ENCODE data around the gene NBAS. TPM values are rescaled to one million over a fixed set of nuclear protein-coding genes. Genes with fewer than 3 reads are reported as not detected.
"Not testable (repeated sequence)": the region's sequence is repeated elsewhere in the genome, so short reads cannot be mapped to it uniquely, and the experiment has no call there.

The NBAS gene
- total RNA-seq, 1 experiment from 2014 or later = 36.3 TPM

DNA sequence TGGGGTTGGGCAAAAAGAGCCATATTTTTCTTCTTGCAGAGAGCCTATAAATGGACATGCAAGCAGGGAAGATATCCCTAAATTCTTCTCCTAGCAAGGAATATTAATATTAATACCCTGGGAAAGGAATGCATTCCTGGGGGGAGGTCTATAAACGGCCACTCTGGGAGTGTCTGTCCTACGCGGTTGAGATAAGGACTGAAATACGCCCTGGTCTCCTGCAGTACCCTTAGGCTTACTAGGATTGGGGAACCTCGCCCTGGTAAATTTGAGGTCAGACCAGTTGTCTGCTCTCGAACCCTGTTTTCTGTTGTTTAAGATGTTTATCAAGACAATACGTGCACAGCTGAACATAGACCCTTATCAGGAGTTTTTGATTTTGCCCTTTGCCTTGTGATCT, 302.7 kb downstream of the NBAS start:
- ATAC-seq; H3K36me3 ChIP-seq (ENCODE audit: control insufficient read depth, insufficient read depth, low read length); H3K4me1 ChIP-seq (ENCODE audit: control insufficient read depth, insufficient read depth, low read length); H3K27me3 ChIP-seq (ENCODE audit: control insufficient read depth, insufficient read depth, low read length); DNase-seq (ENCODE audit: low read depth, low spot score); intact Hi-C loops (cut with micrococcal nuclease; ENCODE audit: unreplicated experiment); H3K9me3 ChIP-seq (ENCODE audit: control insufficient read depth, insufficient read depth, low read depth, low read length); BruUV-seq (replicated peaks); POLR2A ChIA-PET; H3K4me3 ChIP-seq (ENCODE audit: low read depth in 2 of 2, low read length in 2 of 2); CTCF ChIA-PET; in situ Hi-C loops (cut with HindIII; ENCODE audit: low pct_unique_long_range_greater_than_20kb, low sequenced_read_pairs); H3K27ac ChIP-seq (ENCODE audit: low read length): not testable (repeated sequence)

DNA sequence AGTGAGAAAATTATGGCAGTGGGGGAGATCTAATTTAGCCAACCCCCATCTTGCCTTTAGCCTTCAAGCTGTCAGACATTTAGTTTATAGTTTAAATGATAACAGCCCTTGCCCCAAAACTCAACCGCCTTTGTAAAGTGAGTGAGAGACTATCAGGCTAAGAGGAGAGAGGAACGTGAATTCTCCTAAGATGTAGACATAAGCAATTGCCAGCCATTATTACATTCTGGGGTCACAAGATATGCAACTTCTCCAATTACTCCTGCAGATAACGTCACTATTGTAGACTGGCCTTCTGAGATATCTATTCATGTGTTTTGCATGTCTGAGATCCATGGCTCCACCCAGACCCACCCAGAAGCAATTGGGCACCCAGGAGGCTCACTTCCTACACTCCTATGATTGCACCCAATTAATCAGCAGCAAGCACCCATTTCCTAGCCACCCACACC, 307.3 kb downstream of the NBAS start:
- no peak for ATAC-seq
- ChIA-PET POLR2A (no interaction called here), CTCF (no interaction called here)
- H3K4me1 ChIP-seq (ENCODE audit: control insufficient read depth, insufficient read depth, low read length) = no peaks in the 10 kb centered on the region
- H3K27me3 ChIP-seq (ENCODE audit: control insufficient read depth, insufficient read depth, low read length) = no peaks in the 10 kb centered on the region
- no peaks in the 10 kb centered on the region for H3K36me3 ChIP-seq (ENCODE audit: control insufficient read depth, insufficient read depth, low read length)
- no peak for DNase-seq (ENCODE audit: low read depth, low spot score)
- TF ChIP-seq TCF7L2 (IDR thresholded peaks at IDR 0.05; ENCODE audit: low read depth, low read length) (no peak), POLR2AphosphoS5 (IDR thresholded peaks at IDR 0.05; ENCODE audit: low read depth, low read length) (no peak), SIN3A (IDR thresholded peaks at IDR 0.05; ENCODE audit: borderline replicate concordance, insufficient read depth, low read depth, low read length) (no peak)
- TF ChIP-seq, protein P1, sequence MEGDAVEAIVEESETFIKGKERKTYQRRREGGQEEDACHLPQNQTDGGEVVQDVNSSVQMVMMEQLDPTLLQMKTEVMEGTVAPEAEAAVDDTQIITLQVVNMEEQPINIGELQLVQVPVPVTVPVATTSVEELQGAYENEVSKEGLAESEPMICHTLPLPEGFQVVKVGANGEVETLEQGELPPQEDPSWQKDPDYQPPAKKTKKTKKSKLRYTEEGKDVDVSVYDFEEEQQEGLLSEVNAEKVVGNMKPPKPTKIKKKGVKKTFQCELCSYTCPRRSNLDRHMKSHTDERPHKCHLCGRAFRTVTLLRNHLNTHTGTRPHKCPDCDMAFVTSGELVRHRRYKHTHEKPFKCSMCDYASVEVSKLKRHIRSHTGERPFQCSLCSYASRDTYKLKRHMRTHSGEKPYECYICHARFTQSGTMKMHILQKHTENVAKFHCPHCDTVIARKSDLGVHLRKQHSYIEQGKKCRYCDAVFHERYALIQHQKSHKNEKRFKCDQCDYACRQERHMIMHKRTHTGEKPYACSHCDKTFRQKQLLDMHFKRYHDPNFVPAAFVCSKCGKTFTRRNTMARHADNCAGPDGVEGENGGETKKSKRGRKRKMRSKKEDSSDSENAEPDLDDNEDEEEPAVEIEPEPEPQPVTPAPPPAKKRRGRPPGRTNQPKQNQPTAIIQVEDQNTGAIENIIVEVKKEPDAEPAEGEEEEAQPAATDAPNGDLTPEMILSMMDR (IDR thresholded peaks at IDR 0.05) = no peak
- TF ChIP-seq, protein P2, sequence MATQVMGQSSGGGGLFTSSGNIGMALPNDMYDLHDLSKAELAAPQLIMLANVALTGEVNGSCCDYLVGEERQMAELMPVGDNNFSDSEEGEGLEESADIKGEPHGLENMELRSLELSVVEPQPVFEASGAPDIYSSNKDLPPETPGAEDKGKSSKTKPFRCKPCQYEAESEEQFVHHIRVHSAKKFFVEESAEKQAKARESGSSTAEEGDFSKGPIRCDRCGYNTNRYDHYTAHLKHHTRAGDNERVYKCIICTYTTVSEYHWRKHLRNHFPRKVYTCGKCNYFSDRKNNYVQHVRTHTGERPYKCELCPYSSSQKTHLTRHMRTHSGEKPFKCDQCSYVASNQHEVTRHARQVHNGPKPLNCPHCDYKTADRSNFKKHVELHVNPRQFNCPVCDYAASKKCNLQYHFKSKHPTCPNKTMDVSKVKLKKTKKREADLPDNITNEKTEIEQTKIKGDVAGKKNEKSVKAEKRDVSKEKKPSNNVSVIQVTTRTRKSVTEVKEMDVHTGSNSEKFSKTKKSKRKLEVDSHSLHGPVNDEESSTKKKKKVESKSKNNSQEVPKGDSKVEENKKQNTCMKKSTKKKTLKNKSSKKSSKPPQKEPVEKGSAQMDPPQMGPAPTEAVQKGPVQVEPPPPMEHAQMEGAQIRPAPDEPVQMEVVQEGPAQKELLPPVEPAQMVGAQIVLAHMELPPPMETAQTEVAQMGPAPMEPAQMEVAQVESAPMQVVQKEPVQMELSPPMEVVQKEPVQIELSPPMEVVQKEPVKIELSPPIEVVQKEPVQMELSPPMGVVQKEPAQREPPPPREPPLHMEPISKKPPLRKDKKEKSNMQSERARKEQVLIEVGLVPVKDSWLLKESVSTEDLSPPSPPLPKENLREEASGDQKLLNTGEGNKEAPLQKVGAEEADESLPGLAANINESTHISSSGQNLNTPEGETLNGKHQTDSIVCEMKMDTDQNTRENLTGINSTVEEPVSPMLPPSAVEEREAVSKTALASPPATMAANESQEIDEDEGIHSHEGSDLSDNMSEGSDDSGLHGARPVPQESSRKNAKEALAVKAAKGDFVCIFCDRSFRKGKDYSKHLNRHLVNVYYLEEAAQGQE (IDR thresholded peaks at IDR 0.05; ENCODE audit: insufficient read depth in 1 of 2, low read depth in 2 of 2, low read length in 1 of 2) = no peak
- H3K4me3 ChIP-seq (ENCODE audit: low read depth in 2 of 2, low read length in 2 of 2) = no peak overlapping the region
- BruUV-seq (replicated peaks) = no TSS peak
- in situ Hi-C loops (cut with HindIII; ENCODE audit: low pct_unique_long_range_greater_than_20kb, low sequenced_read_pairs) (no loop called here), intact Hi-C loops (cut with micrococcal nuclease; ENCODE audit: unreplicated experiment) (no loop called here)
- no peak overlapping the region for H3K27ac ChIP-seq (ENCODE audit: low read length)
- H3K9me3 ChIP-seq (ENCODE audit: control insufficient read depth, insufficient read depth, low read depth, low read length) = no peaks in the 10 kb centered on the region

DNA sequence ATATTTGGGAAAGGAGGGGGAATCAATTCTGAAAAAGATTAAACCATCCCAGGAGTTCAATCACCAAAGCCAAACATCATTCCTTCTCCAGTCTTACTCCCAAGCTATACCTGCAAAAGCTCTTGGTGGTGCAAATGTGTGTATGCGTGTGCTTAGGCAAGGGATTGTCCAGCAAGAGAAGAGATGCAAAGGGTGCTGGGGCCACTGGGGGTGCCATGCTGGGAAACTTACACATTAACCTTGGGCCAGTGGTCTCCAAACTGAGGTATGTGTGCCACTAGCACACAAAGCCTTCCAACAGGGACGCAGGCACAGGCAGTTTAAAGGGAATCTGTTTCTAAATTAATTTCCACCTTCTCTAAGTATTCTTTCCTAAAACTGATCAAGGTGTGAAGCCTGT, 307.9 kb downstream of the NBAS start:
- intact Hi-C loops (cut with micrococcal nuclease; ENCODE audit: unreplicated experiment) = no loop called here
- ChIA-PET CTCF (no interaction called here), POLR2A (no interaction called here)
- DNase-seq (ENCODE audit: low read depth, low spot score) (no peak), ATAC-seq (no peak)
- no peaks in the 10 kb centered on the region for H3K27me3 ChIP-seq (ENCODE audit: control insufficient read depth, insufficient read depth, low read length)
- no peaks in the 10 kb centered on the region for H3K36me3 ChIP-seq (ENCODE audit: control insufficient read depth, insufficient read depth, low read length)
- no peaks in the 10 kb centered on the region for H3K4me1 ChIP-seq (ENCODE audit: control insufficient read depth, insufficient read depth, low read length)
- BruUV-seq (replicated peaks) = no TSS peak
- H3K4me3 ChIP-seq (ENCODE audit: low read depth in 2 of 2, low read length in 2 of 2) = no peak overlapping the region
- H3K27ac ChIP-seq (ENCODE audit: low read length) = no peak overlapping the region
- H3K9me3 ChIP-seq (ENCODE audit: control insufficient read depth, insufficient read depth, low read depth, low read length) = no peaks in the 10 kb centered on the region
- TF ChIP-seq, protein P2 (IDR thresholded peaks at IDR 0.05; ENCODE audit: insufficient read depth in 1 of 2, low read depth in 2 of 2, low read length in 1 of 2) = no peak
- TF ChIP-seq, protein P1 (IDR thresholded peaks at IDR 0.05) = no peak
- TF ChIP-seq POLR2AphosphoS5 (IDR thresholded peaks at IDR 0.05; ENCODE audit: low read depth, low read length) (no peak), SIN3A (IDR thresholded peaks at IDR 0.05; ENCODE audit: borderline replicate concordance, insufficient read depth, low read depth, low read length) (no peak), TCF7L2 (IDR thresholded peaks at IDR 0.05; ENCODE audit: low read depth, low read length) (no peak)
- in situ Hi-C loops (cut with HindIII; ENCODE audit: low pct_unique_long_range_greater_than_20kb, low sequenced_read_pairs) = no loop called here

Measured in Panc1 (cell line).